PFSK-1 (cell line): ENCODE results near the gene NPR1.

Source experiments
- FOXP2 ChIP-seq: optimal IDR thresholded peaks from 2 replicates; pipeline ENCODE3; 2011; ENCODE audit warnings: borderline replicate concordance, control low read depth, inconsistent platforms; ENCODE audit not compliant: insufficient read depth; ENCODE audit errors: extremely low read length, extremely low read depth
- POLR2AphosphoS5 ChIP-seq: IDR thresholded peaks from 2 replicates; pipeline ENCODE4 v1.6.1; 2012; ENCODE audit warnings: low read depth, mild to moderate bottlenecking, control low read depth, low read length, moderate library complexity
- REST ChIP-seq, 2 experiments: IDR thresholded peaks; 2 replicates each; pipeline versions ENCODE4 v1.6.1 to v1.8.0; 2011 to 2012; ENCODE audit warnings: low read depth in 2 of 2, low read length in 2 of 2, control low read depth in 1 of 2, inconsistent platforms in 1 of 2, mild to moderate bottlenecking in 1 of 2, moderate library complexity in 1 of 2; ENCODE audit not compliant: insufficient read depth in 1 of 2
- SIN3A ChIP-seq: IDR thresholded peaks from 2 replicates; pipeline ENCODE4 v1.6.1; 2012; ENCODE audit warnings: mild to moderate bottlenecking, low read length, moderate library complexity, borderline replicate concordance; ENCODE audit not compliant: insufficient read depth
- TAF1 ChIP-seq: IDR thresholded peaks from 2 replicates; pipeline ENCODE4 v1.6.1; 2012; ENCODE audit warnings: low read length, control low read depth, borderline replicate concordance; ENCODE audit not compliant: insufficient read depth

Gene NPR1

GRCh38 chr1:153661111-153661708, 17.3 kb upstream of the NPR1 start:
- no peak for TF ChIP-seq REST (IDR thresholded peaks at IDR 0.05; ENCODE audit: insufficient read depth in 1 of 2, low read depth in 2 of 2, low read length in 2 of 2)
- TF ChIP-seq POLR2AphosphoS5, result peak; percentile 68

GRCh38 chr1:153662269-153662668, 16.2 kb upstream of the NPR1 start:
- TF ChIP-seq SIN3A (no peak), POLR2AphosphoS5 (no peak), FOXP2 (no peak), TAF1 (no peak), REST (IDR thresholded peaks at IDR 0.05; ENCODE audit: insufficient read depth in 1 of 2, low read depth in 2 of 2, low read length in 2 of 2) (no peak)

GRCh38 chr1:153663211-153663610, 15.3 kb upstream of the NPR1 start:
- TF ChIP-seq TAF1, result no peak
- TF ChIP-seq POLR2AphosphoS5, result peak; percentile 4; the same call in 1 of the 2 replicates

- TF ChIP-seq SIN3A (no peak), REST (IDR thresholded peaks at IDR 0.05; ENCODE audit: insufficient read depth in 1 of 2, low read depth in 2 of 2, low read length in 2 of 2) (no peak)
Measured at GRCh38 chr1:153667439-153667838, 11.0 kb upstream of the NPR1 start.

GRCh38 chr1:153669606-153670005, 8.9 kb upstream of the NPR1 start:
- TF ChIP-seq SIN3A, result no peak
- no peak for TF ChIP-seq FOXP2
- no peak for TF ChIP-seq TAF1
- TF ChIP-seq POLR2AphosphoS5, result no peak
- TF ChIP-seq REST (IDR thresholded peaks at IDR 0.05; ENCODE audit: insufficient read depth in 1 of 2, low read depth in 2 of 2, low read length in 2 of 2), result no peak

GRCh38 chr1:153670257-153670858, 8.1 kb upstream of the NPR1 start:
- TF ChIP-seq POLR2AphosphoS5, result no peak; the same call in 1 of the 2 replicates
